ENCODE data around the gene UBAP1L.
"Not testable (repeated sequence)": the region's sequence is repeated elsewhere in the genome, so short reads cannot be mapped to it uniquely, and the experiment has no call there.

Gene UBAP1L

DNA sequence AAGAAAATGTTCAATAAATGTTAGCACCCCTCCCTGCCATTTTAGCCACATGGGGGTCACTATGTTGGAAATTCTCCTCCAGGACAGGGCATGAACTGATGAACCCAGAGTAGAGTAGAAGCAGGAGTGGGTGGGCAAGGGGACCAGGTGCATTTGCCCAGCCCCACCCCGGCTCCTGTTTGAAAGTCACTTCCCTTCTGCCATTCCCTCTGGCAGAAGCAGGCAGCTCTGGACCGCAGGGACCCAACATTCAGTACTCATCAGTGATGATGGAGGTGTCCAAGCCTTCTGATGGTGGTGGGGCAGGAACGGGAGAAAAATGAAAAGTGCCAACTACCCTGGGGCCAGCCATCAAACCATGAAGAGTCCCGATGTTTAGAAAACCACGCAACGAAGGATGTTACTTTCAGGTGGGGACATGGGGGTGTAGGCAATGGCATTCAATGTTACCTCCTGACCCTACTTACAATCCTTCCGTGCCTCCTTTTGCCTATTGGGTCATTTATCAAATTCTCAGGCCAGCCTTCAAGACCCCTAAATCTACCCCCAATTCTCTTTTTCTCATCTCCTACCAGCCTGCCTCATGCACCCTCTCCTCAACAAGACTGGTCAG lies 17.2 kb downstream of the UBAP1L start:
- TF ChIP-seq, protein P1, sequence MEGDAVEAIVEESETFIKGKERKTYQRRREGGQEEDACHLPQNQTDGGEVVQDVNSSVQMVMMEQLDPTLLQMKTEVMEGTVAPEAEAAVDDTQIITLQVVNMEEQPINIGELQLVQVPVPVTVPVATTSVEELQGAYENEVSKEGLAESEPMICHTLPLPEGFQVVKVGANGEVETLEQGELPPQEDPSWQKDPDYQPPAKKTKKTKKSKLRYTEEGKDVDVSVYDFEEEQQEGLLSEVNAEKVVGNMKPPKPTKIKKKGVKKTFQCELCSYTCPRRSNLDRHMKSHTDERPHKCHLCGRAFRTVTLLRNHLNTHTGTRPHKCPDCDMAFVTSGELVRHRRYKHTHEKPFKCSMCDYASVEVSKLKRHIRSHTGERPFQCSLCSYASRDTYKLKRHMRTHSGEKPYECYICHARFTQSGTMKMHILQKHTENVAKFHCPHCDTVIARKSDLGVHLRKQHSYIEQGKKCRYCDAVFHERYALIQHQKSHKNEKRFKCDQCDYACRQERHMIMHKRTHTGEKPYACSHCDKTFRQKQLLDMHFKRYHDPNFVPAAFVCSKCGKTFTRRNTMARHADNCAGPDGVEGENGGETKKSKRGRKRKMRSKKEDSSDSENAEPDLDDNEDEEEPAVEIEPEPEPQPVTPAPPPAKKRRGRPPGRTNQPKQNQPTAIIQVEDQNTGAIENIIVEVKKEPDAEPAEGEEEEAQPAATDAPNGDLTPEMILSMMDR (IDR thresholded peaks at IDR 0.05) = no peak
- Histone ChIP-seq H3K9me3 (no peaks in the 10 kb centered on the region), H3K4me1 (ENCODE audit: control insufficient read depth in 1 of 2, insufficient read depth in 1 of 2, low read depth in 1 of 2, low read length in 1 of 2) (no peaks in the 10 kb centered on the region), H3K27me3 (no peaks in the 10 kb centered on the region), H3K4me3 (ENCODE audit: low read depth in 1 of 2, low read length in 1 of 2) (no peak overlapping the region), H3K27ac (no peak overlapping the region), H3K36me3 (peaks cover 22% of the 10 kb centered on the region)

DNA sequence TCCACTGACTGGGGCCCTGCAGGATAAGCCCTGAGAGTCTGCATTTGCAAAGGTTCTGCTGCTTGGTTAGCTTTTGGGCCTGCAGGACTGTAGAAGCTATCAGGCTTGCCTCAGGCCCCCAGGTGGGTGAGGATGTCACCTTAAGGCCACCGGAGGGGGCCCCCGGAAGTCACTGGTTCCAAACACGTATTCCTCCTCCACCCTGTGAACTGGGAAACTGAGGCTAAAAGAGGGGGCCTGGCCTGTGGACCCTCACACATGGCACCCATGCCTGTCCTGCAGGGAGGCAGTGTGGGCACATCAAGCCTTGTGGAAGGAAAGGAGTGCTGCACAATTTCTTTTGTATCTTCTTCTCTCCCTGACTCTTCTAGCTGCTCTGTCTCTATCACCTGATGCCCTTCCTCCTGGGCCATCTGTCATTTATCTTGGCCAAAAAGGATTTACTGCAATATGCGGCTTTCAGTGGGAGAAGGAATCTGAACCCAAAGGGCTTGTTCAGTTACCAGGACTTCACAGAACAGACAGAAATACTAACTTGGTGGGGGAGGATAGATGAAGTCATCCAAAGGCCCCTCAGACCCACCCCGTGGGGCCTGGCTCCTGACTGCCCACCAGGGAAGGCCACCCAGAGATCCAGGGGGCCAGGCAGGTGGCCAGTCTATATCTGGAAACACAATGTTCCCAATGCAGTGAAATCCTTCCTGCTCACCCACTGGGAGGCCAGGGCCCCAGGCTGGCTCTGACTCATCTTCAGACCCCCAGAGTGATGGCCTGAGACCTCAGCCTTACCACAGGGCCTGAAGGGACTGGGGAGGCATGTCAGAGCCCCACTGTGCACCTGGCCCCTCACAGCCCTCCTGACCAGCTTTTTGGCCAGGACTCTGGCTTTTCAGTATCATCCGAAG lies 18.3 kb downstream of the UBAP1L start:
- TF ChIP-seq, protein P1 (IDR thresholded peaks at IDR 0.05) = no peak
- H3K27me3 ChIP-seq = no peaks in the 10 kb centered on the region
- H3K27ac ChIP-seq = no peak overlapping the region
- peaks cover 22% of the 10 kb centered on the region for H3K36me3 ChIP-seq
- H3K9me3 ChIP-seq = no peaks in the 10 kb centered on the region
- H3K4me3 ChIP-seq (ENCODE audit: low read depth in 1 of 2, low read length in 1 of 2) = no peak overlapping the region
- no peaks in the 10 kb centered on the region for H3K4me1 ChIP-seq (ENCODE audit: control insufficient read depth in 1 of 2, insufficient read depth in 1 of 2, low read depth in 1 of 2, low read length in 1 of 2)

DNA sequence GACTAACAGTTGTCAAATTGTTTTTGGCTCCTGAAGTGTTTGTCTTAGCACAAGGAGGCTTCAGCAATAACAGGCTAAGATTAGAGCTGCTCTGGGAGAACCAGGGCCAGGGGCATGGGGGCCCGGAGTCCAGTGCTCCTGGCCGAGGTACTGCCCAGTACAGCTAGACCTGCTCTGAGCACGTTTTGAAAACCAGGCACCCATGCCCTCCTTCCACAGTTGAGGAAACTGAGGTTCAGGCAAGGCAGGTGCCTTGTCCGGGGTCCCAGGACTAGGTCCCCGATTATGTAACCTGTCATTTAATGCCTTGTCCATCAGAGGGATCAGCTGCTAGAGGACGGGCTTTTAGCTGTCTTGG lies 19.3 kb downstream of the UBAP1L start:
- Histone ChIP-seq H3K36me3 (peaks cover 22% of the 10 kb centered on the region), H3K9me3 (no peaks in the 10 kb centered on the region), H3K4me3 (ENCODE audit: low read depth in 1 of 2, low read length in 1 of 2) (no peak overlapping the region), H3K27me3 (no peaks in the 10 kb centered on the region), H3K27ac (no peak overlapping the region), H3K4me1 (ENCODE audit: control insufficient read depth in 1 of 2, insufficient read depth in 1 of 2, low read depth in 1 of 2, low read length in 1 of 2) (no peaks in the 10 kb centered on the region)
- TF ChIP-seq, protein P1 (IDR thresholded peaks at IDR 0.05) = no peak

DNA sequence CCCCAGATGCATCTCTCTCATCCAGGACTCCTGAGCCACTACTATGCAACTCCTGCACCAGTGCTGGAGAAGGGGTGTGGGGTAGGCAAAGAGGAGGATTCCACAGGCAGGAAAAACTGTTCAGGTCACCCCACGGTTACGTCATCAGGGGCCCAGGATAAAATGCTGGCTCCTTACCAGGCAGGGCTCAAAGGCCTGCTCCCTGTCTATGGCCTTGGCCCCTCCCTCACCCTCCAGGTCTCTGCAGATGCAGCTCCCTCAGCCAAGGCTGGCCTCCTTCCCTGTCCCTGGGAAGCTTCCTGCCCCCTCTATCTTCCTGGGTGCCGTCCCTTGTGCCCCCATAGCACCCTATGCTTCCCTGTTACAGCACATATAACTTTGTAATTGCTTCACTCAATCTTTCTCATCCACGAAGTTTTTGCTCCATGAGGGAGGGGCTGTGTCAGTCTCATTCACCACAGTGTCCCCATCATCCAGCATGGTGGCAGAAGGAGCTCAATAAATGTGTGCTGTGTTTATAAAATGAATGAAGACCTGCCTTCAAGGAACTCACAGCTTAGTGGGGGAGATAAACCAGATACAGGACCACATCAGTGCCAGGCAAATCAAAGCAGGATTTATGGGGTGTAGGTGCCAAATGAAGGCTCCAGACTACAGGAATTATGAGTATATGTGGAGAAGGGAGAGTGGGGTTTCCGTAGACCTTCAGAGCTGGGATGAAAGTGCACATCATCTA lies 19.8 kb downstream of the UBAP1L start:
- TF ChIP-seq, protein P1 (IDR thresholded peaks at IDR 0.05) = no peak
- Histone ChIP-seq H3K27ac (no peak overlapping the region), H3K27me3 (no peaks in the 10 kb centered on the region)

DNA sequence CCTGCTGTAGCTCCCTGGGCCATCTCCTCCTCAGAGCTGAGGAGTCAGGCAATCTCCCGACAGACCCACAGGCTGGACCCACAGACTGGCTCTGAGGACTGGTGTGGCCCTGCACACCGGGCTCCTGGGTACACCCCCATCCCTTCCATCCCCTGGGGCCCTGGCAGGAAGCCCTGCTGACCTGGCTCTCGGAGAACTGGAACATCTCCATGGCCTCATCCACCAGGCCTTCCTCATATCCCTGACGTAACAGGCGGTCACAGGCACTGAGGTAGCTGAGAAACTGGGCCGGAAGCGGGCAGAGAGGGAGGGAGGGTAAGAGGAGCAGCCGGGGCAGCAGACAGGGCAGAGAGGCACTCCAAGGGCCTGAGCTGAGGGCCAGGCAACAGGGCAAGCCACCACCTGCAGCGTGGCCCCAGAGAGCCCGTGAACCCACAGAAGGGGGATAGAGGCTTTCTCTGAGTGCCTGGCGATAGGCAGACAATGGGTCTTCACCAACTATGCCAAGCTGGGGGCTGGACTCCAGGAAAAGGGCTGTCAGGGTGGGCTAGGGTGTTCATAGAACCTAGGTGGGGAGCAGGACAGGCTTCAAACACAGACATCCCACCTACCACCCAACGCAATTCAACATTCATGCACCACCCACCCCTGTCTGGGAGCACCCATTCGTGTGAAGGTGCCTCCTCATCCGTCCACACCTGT lies 20.6 kb downstream of the UBAP1L start:
- Histone ChIP-seq H3K9me3 (no peaks in the 10 kb centered on the region), H3K4me1 (ENCODE audit: control insufficient read depth in 1 of 2, insufficient read depth in 1 of 2, low read depth in 1 of 2, low read length in 1 of 2) (no peaks in the 10 kb centered on the region), H3K27me3 (no peaks in the 10 kb centered on the region), H3K4me3 (ENCODE audit: low read depth in 1 of 2, low read length in 1 of 2) (no peak overlapping the region), H3K27ac (no peak overlapping the region), H3K36me3 (peaks cover 19% of the 10 kb centered on the region)
- TF ChIP-seq, protein P1 (IDR thresholded peaks at IDR 0.05) = no peak

More for the DNA sequence above, 19.8 kb downstream of the UBAP1L start:
- Histone ChIP-seq H3K4me1 (ENCODE audit: control insufficient read depth in 1 of 2, insufficient read depth in 1 of 2, low read depth in 1 of 2, low read length in 1 of 2) (no peaks in the 10 kb centered on the region), H3K9me3 (no peaks in the 10 kb centered on the region), H3K4me3 (ENCODE audit: low read depth in 1 of 2, low read length in 1 of 2) (no peak overlapping the region), H3K36me3 (peaks cover 22% of the 10 kb centered on the region)

DNA sequence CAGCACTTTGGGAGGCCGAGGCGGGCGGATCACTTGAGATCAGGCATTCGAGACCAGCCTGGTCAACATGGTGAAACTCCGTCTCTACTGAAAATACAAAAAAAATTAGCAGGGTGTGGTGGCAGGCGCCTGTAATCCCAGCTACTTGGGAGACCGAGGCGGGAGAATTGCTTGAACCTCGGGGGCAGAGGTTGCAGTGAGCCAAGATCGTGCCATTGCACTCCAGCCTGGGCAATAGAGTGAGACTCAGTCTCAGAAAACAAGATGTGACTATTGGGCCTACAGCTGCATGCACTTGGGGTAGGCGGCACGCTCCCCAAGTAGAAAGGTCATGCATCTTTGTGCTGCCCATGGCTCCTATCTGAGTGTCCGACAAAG lies 21.2 kb downstream of the UBAP1L start:
- H3K4me1 ChIP-seq (ENCODE audit: control insufficient read depth in 1 of 2, insufficient read depth in 1 of 2, low read depth in 1 of 2, low read length in 1 of 2); H3K27ac ChIP-seq: not testable (repeated sequence)
- peaks cover 12% of the 10 kb centered on the region for H3K36me3 ChIP-seq

More for the DNA sequence above, 21.2 kb downstream of the UBAP1L start:
- H3K4me3 ChIP-seq (ENCODE audit: low read depth in 1 of 2, low read length in 1 of 2); H3K27me3 ChIP-seq; H3K9me3 ChIP-seq: not testable (repeated sequence)

Data from neutrophil (primary cell).